Type B pancreatic cell (in vitro differentiated cells): Measurements from ENCODE around the gene STOX2. TPM values are rescaled to one million over a fixed set of nuclear protein-coding genes. Genes with fewer than 3 reads are reported as not detected.

Experiments used
- DNase-seq: peaks from one replicate; pipeline ENCODE4 v3.0.0; 2021; ENCODE audit warnings: mixed read lengths; ENCODE audit not compliant: unreplicated experiment; ENCODE audit errors: extremely low spot score
- H3K27ac Mint-ChIP-seq: 2 replicates; pipeline ENCODE4 v1.8.0; 2021; ENCODE audit warnings: mild to moderate bottlenecking, mixed read lengths
- H3K27me3 Mint-ChIP-seq: 2 replicates; pipeline ENCODE4 v1.8.0; 2021; ENCODE audit warnings: mixed read lengths
- H3K36me3 Mint-ChIP-seq: 2 replicates; pipeline ENCODE4 v1.8.0; 2021; ENCODE audit warnings: mixed read lengths
- H3K4me1 Mint-ChIP-seq: one replicate; pipeline ENCODE4 v1.8.0; 2021; ENCODE audit warnings: mixed read lengths; ENCODE audit not compliant: unreplicated experiment
- H3K4me3 Mint-ChIP-seq: 2 replicates; pipeline ENCODE4 v1.8.0; 2021; ENCODE audit warnings: mild to moderate bottlenecking, mixed read lengths
- H3K9me3 Mint-ChIP-seq: 2 replicates; pipeline ENCODE4 v1.8.0; 2021; ENCODE audit warnings: mixed read lengths
- CTCF ChIP-seq: fragments of 200-600 bp; sonication (generic); conservative IDR thresholded peaks from 2 replicates; pipeline ENCODE4 v1.5.0; 2021; ENCODE audit warnings: antibody characterized with exemption, mild to moderate bottlenecking
- long read RNA-seq: library from polyadenylated mRNA; unstranded; transcript quantifications from one replicate; pipeline ENCODE4 v2.0.0, GENCODE V29; 2020
- total RNA-seq: library from RNA; stranded (reverse); gene quantifications from 2 replicates; pipeline ENCODE4 v1.2.1, GENCODE V29; 2021; ENCODE audit warnings: low replicate concordance

Gene STOX2
- total RNA-seq, result 16.6 and 16.7 TPM in 2 replicates
- long read RNA-seq, transcript STOX2-202 (3 exons, 1,055 nt), result major isoform, 7 of 25 reads
- long read RNA-seq, partial matches to known transcripts, result 8 of 25 reads
- long read RNA-seq, other reads (novel, unspliced or antisense), result 10 of 25 reads

DNA sequence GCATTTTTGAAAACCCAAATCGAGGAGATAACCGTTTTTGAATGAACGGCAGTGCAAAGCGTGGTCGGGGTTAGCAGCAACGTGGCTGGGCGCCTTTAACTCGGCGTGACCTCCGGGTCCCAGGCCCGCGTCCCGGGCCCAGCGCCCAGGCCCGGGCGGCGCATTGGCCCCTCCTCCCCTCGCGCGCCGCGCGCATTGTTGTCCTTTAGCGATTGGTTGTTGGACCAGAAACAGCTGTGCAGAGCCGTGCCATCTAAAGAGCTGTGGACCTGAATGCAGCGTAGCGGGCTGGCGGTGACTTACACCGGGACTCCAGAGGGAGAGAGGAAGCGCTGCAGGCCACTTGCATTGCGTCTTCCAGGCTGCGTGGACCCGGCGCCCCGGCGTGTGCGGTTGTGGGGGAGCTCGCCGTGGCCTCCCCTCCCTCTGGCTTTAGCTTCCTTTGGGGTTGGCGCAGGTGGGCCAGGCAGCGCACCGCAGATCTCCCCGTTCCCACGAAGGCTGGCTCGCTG lies at the start of gene STOX2:
Gene STOX2 (plus strand): TSS at position 227 of the 512 bp plus-strand sequence. CDS start 1,484 bp downstream, outside the sequence.
- H3K27ac Mint-ChIP-seq, result peak within 1 kb of the TSS; percentile 35

GRCh38 chr4:183855323-183856190 lies 49.5 kb upstream of the STOX2 start:
- no peak for TF ChIP-seq CTCF

More for the DNA sequence above, at the start of gene STOX2:
- H3K36me3 Mint-ChIP-seq, result peaks cover 8% of the 10 kb centered on the region
- peak; percentile 84 for DNase-seq
- peak within 1 kb of the TSS; percentile 88 for H3K4me3 Mint-ChIP-seq
- peaks cover 28% of the 10 kb centered on the region for H3K4me1 Mint-ChIP-seq
- TF ChIP-seq CTCF, result no peak
- peaks cover 7% of the 10 kb centered on the region for H3K9me3 Mint-ChIP-seq
- H3K27me3 Mint-ChIP-seq, result peaks cover 33% of the 10 kb centered on the region

DNA sequence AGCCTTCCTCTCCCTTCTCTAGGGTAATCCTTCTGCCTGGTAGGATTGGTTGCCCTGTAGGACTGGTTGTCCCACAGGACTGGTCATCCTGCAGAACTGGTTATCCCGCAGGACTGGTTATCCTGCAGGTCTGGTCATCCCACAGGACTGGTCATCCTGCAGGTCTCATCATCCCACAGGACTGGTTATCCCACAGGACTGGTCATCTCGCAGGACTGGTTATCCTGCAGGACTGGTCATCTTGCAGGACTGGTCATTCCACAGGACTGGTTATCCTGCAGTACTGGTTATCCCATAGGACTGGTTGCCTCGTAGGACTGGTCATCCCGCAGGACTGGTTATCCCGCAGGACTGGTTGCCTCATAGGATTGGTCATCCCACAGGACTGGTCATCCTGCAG lies 48.1 kb upstream of the STOX2 start:
- Mint-ChIP-seq H3K27me3 (peaks cover 5% of the 10 kb centered on the region), H3K4me1 (peaks cover 27% of the 10 kb centered on the region), H3K36me3 (peaks cover 8% of the 10 kb centered on the region), H3K27ac (no peak overlapping the region), H3K9me3 (no peaks in the 10 kb centered on the region), H3K4me3 (no peak overlapping the region)
- no peak for DNase-seq
- TF ChIP-seq CTCF, result no peak

More at GRCh38 chr4:183855323-183856190, 49.5 kb upstream of the STOX2 start:
- Mint-ChIP-seq H3K36me3 (peaks cover 8% of the 10 kb centered on the region), H3K4me1 (peaks cover 21% of the 10 kb centered on the region), H3K27ac (no peak overlapping the region), H3K27me3 (peaks cover 5% of the 10 kb centered on the region), H3K9me3 (no peaks in the 10 kb centered on the region), H3K4me3 (no peak overlapping the region)
- no peak for DNase-seq

DNA sequence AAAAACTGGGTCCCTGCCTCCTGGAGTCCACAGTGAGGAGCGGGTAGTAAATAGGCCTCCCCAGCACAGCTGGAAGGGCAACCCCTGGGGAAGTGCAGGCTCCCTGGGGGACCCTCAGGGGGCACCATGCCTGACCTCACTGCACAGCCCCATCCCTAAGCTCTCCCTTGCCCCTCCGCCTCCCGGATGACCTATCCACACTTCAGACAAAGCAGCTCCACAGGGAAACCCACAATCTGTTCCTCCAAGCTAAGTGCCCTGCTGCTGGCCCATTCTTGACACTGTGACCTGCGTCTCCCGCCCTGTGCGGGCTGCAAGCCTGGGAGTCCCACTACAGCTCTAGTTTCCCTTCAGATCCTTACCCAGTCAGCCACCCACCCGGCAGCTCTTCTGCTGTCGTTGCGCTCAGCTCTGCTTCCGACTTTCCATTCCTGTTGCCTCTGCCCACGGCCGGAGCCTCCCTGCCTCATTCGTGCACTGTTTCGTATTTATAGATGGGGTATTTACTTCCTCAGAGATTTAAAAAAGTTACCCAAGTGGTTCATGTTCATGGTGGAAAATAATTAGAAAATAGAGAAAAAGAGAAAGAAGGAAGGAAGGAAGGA lies 47.0 kb upstream of the STOX2 start:
- H3K27me3 Mint-ChIP-seq, result peaks cover 5% of the 10 kb centered on the region
- no peak for TF ChIP-seq CTCF
- peaks cover 28% of the 10 kb centered on the region for H3K4me1 Mint-ChIP-seq
- H3K36me3 Mint-ChIP-seq, result peaks cover 8% of the 10 kb centered on the region
- no peaks in the 10 kb centered on the region for H3K9me3 Mint-ChIP-seq
- H3K27ac Mint-ChIP-seq, result no peak overlapping the region
- no peak for DNase-seq
- H3K4me3 Mint-ChIP-seq, result no peak overlapping the region

DNA sequence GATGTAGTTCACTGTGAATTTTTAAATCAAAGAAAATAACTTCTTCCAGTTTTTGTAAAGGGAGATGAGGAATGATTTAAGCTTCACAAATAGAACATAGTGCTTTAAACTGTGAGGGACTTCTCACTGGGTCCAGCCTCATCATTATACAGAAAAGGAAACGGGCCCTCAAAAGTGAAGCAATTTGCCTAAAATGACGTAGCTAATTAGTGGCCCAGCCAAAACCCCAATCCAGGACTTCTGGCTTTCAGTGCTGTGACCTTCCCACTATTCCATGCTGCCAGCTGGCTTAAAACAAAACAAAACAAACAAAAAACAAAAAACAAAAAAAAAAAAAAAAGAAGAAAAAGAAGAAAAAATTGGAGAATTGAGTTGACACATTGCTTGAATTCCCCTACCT lies 45.0 kb upstream of the STOX2 start:
- no peak for TF ChIP-seq CTCF
- Mint-ChIP-seq H3K9me3 (no peaks in the 10 kb centered on the region), H3K4me1 (peaks cover 27% of the 10 kb centered on the region), H3K4me3 (no peak overlapping the region), H3K36me3 (peaks cover 8% of the 10 kb centered on the region), H3K27ac (no peak overlapping the region), H3K27me3 (peaks cover 5% of the 10 kb centered on the region)
- no peak for DNase-seq
